BJ (cell line): ENCODE data around the gene ROR1. TPM values are rescaled to one million over a fixed set of nuclear protein-coding genes. Genes with fewer than 3 reads are reported as not detected.
A peak's percentile ranks its signal among the peaks of the same experiment; 100 is the strongest.

Experiments
- CTCF ChIA-PET: fragments of 350-600 bp; formaldehyde crosslinking; extraction: SDS; loops from one replicate; lab custom pipeline; 2021; ENCODE audit warnings: antibody characterized with exemption, inconsistent platforms; lab: Yijun Ruan, JAX
- POLR2A ChIA-PET: fragments of 300-600 bp; sonication (Branson Sonifier 250); formaldehyde crosslinking; extraction: SDS; loops from one replicate; lab custom pipeline; 2021; ENCODE audit warnings: antibody characterized with exemption; lab: Charles Lee
- DNase-seq: peaks from one replicate; pipeline ENCODE4 v3.0.0-alpha.2; 2011; ENCODE audit warnings: low read depth
- H3K27me3 ChIP-seq: 2 replicates; pipeline ENCODE4 v1.6.0; 2011; ENCODE audit warnings: low read length; ENCODE audit not compliant: control insufficient read depth, insufficient read depth
- H3K36me3 ChIP-seq: 2 replicates; pipeline ENCODE4 v1.5.1; 2011; ENCODE audit warnings: low read length; ENCODE audit not compliant: control insufficient read depth, insufficient read depth
- H3K4me3 ChIP-seq: 2 replicates; pipeline ENCODE4 v1.5.1; 2011; ENCODE audit warnings: low read depth, mild to moderate bottlenecking, control low read depth, low read length
- polyA plus RNA-seq: library from polyadenylated mRNA; depleted of rRNA; stranded (reverse); fragments of >200 nt; gene quantifications from 2 replicates; pipeline ENCODE4 v1.2.3, GENCODE V29; 2011
- TF ChIP-seq, protein P1 (sequence below): IDR thresholded peaks from 2 replicates; pipeline ENCODE4 v1.5.1; 2011; ENCODE audit warnings: low read depth, mild to moderate bottlenecking, control low read depth, inconsistent platforms, low read length, moderate library complexity; ENCODE audit not compliant: insufficient read depth

ROR1 gene
- polyA plus RNA-seq, 1 experiment: 4.6 TPM

GRCh38 chr1:63777965-63778880, 4.4 kb downstream of the ROR1 start:
- CTCF ChIA-PET: interaction anchor here (1.1 to 2.2 kb wide), 5 partner anchors 15 to 359 kb away, joined by 3 to 9 read pairs (median 7); no protein-coding TSS in a partner anchor
- H3K4me3 ChIP-seq: no peak overlapping the region
- POLR2A ChIA-PET: no interaction called here

GRCh38 chr1:63779338-63780211, 5.8 kb downstream of the ROR1 start:
- ChIA-PET POLR2A (no interaction called here), CTCF (interaction anchor here (0.6 to 2.2 kb wide), 6 partner anchors 88 to 467 kb away, joined by 3 to 9 read pairs (median 5); no protein-coding TSS in a partner anchor)
- H3K27me3 ChIP-seq: peaks cover 4% of the 10 kb centered on the region
- no peaks in the 10 kb centered on the region for H3K36me3 ChIP-seq
- TF ChIP-seq, protein P1, sequence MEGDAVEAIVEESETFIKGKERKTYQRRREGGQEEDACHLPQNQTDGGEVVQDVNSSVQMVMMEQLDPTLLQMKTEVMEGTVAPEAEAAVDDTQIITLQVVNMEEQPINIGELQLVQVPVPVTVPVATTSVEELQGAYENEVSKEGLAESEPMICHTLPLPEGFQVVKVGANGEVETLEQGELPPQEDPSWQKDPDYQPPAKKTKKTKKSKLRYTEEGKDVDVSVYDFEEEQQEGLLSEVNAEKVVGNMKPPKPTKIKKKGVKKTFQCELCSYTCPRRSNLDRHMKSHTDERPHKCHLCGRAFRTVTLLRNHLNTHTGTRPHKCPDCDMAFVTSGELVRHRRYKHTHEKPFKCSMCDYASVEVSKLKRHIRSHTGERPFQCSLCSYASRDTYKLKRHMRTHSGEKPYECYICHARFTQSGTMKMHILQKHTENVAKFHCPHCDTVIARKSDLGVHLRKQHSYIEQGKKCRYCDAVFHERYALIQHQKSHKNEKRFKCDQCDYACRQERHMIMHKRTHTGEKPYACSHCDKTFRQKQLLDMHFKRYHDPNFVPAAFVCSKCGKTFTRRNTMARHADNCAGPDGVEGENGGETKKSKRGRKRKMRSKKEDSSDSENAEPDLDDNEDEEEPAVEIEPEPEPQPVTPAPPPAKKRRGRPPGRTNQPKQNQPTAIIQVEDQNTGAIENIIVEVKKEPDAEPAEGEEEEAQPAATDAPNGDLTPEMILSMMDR: no peak
- H3K4me3 ChIP-seq: no peak overlapping the region
- DNase-seq: peak; percentile 47

More at GRCh38 chr1:63777965-63778880, 4.4 kb downstream of the ROR1 start:
- TF ChIP-seq, protein P1: no peak
- no peaks in the 10 kb centered on the region for H3K36me3 ChIP-seq
- no peak for DNase-seq
- H3K27me3 ChIP-seq: peaks cover 2% of the 10 kb centered on the region

GRCh38 chr1:63780565-63780964, 6.7 kb downstream of the ROR1 start:
- TF ChIP-seq, protein P1: no peak
- CTCF ChIA-PET: interaction anchor here (0.6 to 0.7 kb wide), 2 partner anchors 106 to 225 kb away, joined by 3 read pairs; no protein-coding TSS in a partner anchor
- POLR2A ChIA-PET: no interaction called here
- DNase-seq: no peak
- Histone ChIP-seq H3K36me3 (no peaks in the 10 kb centered on the region), H3K27me3 (peaks cover 4% of the 10 kb centered on the region), H3K4me3 (no peak overlapping the region)

GRCh38 chr1:63782982-63783381, 9.2 kb downstream of the ROR1 start:
- Histone ChIP-seq H3K27me3 (peaks cover 4% of the 10 kb centered on the region), H3K4me3 (no peak overlapping the region), H3K36me3 (no peaks in the 10 kb centered on the region)
- POLR2A ChIA-PET: no interaction called here
- CTCF ChIA-PET: interaction anchor here (0.5 kb wide), 1 partner anchor 111 kb away, joined by 3 read pairs; no protein-coding TSS in a partner anchor
- no peak for DNase-seq
- TF ChIP-seq, protein P1: no peak
